ENCODE data around the gene ERFE. TPM values are rescaled to one million over a fixed set of nuclear protein-coding genes. Genes with fewer than 3 reads are reported as not detected.
A peak's percentile ranks its signal among the peaks of the same experiment; 100 is the strongest.

The ERFE gene
- total RNA-seq, 4 donors from 2014 or later: 0.40 to 0.57 (median 0.53) TPM; not detected in 1

- H3K27me3 ChIP-seq: peaks cover 0 to 17% of the 10 kb centered on the region in 2 donors
- TF ChIP-seq, protein P1, sequence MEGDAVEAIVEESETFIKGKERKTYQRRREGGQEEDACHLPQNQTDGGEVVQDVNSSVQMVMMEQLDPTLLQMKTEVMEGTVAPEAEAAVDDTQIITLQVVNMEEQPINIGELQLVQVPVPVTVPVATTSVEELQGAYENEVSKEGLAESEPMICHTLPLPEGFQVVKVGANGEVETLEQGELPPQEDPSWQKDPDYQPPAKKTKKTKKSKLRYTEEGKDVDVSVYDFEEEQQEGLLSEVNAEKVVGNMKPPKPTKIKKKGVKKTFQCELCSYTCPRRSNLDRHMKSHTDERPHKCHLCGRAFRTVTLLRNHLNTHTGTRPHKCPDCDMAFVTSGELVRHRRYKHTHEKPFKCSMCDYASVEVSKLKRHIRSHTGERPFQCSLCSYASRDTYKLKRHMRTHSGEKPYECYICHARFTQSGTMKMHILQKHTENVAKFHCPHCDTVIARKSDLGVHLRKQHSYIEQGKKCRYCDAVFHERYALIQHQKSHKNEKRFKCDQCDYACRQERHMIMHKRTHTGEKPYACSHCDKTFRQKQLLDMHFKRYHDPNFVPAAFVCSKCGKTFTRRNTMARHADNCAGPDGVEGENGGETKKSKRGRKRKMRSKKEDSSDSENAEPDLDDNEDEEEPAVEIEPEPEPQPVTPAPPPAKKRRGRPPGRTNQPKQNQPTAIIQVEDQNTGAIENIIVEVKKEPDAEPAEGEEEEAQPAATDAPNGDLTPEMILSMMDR (IDR thresholded peaks at IDR 0.05): no peak
- no peak for TF ChIP-seq POLR2A (IDR thresholded peaks at IDR 0.05)
- no peaks in the 10 kb centered on the region for H3K9me3 ChIP-seq
- H3K36me3 ChIP-seq: peaks cover 0 to under 1% (median 0%) of the 10 kb centered on the region in 3 donors
- peak overlapping the region in 2 of 4 donors; percentile 25 to 29 for H3K4me3 ChIP-seq
- H3K4me1 ChIP-seq: peaks cover 0 to 27% (median 12%) of the 10 kb centered on the region in 4 donors
- DNase-seq: peak in 1 of 3 donors; percentile 47
- no peak overlapping the region for H3K27ac ChIP-seq
These were observed 4.9 kb downstream of the ERFE start for GRCh38 chr2:238163481-238164198.

GRCh38 chr2:238164906-238165287 lies 6.1 kb downstream of the ERFE start:
- TF ChIP-seq POLR2A (IDR thresholded peaks at IDR 0.05): no peak
- TF ChIP-seq, protein P1 (IDR thresholded peaks at IDR 0.05): no peak
- Histone ChIP-seq H3K4me1 (peaks cover 0 to 23% (median 8%) of the 10 kb centered on the region in 4 donors), H3K36me3 (peaks cover 0 to 13% (median 0%) of the 10 kb centered on the region in 3 donors), H3K27me3 (peaks cover 0 to 16% of the 10 kb centered on the region in 2 donors), H3K9me3 (no peaks in the 10 kb centered on the region), H3K4me3 (no peak overlapping the region), H3K27ac (no peak overlapping the region)
- DNase-seq: no peak

GRCh38 chr2:238165288-238165921 lies 6.6 kb downstream of the ERFE start:
- Histone ChIP-seq H3K27ac (no peak overlapping the region), H3K4me1 (peaks cover 0 to 20% (median 6%) of the 10 kb centered on the region in 4 donors), H3K27me3 (peaks cover 0 to 16% of the 10 kb centered on the region in 2 donors), H3K4me3 (no peak overlapping the region), H3K9me3 (no peaks in the 10 kb centered on the region), H3K36me3 (peaks cover 0 to 18% (median 0%) of the 10 kb centered on the region in 3 donors)
- TF ChIP-seq, protein P1 (IDR thresholded peaks at IDR 0.05): no peak
- no peak for TF ChIP-seq POLR2A (IDR thresholded peaks at IDR 0.05)
- peak in 1 of 3 donors; percentile 38 for DNase-seq

DNA sequence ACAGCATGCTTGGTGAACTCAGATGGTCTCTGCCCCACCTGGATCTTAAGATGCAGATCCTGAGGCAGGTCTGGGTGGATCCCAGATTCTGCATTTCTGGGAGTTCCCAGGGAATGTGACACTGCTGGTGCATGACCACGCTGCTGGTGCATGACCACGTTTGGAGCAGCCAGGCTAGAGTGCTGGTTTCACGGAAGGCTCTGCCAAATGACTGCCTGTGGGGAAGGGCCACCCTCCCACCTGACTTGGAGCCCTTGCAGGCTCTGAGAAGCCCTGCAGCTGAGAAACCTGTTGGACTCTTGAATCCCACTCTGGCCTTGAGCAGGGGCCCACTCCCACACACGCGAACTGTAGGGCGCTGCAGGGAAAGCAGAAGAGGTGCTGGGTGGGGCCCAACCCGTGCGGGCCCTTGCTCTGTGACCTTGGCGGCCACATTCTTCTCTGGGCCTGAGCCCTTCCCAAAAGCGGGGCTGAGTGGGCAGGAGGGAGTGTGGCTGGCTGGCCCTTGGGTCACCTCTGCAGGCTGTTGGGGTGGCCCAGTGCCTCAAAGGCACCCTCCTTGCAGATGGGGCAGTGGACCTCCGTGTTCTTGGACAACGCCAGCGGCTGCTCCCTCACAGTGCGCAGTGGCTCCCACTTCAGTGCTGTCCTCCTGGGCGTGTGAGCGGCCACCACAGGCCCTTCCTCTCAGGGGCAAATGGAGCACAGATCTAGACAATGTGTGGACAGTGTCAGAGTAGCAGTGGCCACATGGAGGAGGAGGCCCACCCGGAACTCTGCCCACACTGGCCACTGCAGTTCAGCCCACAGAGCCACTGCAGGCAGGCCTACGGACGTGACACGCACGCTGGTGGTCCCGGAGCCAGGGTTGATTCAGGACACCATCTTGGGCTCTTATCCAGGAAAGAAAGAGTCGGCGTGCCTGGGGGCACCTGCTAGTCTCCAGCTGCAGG lies 7.9 kb downstream of the ERFE start:
- TF ChIP-seq, protein P1 (IDR thresholded peaks at IDR 0.05): no peak
- no peak for TF ChIP-seq POLR2A (IDR thresholded peaks at IDR 0.05)
- Histone ChIP-seq H3K27me3 (peaks cover 0 to 16% of the 10 kb centered on the region in 2 donors), H3K27ac (no peak overlapping the region), H3K9me3 (no peaks in the 10 kb centered on the region), H3K4me1 (peaks cover 0 to 19% (median 4%) of the 10 kb centered on the region in 4 donors), H3K36me3 (peaks cover 0 to 25% (median 0%) of the 10 kb centered on the region in 3 donors), H3K4me3 (no peak overlapping the region)
- peak in 2 of 3 donors; percentile 42 to 46 for DNase-seq

GRCh38 chr2:238167344-238167715 lies 8.6 kb downstream of the ERFE start:
- peaks cover 0 to 19% (median 4%) of the 10 kb centered on the region in 4 donors for H3K4me1 ChIP-seq
- no peak overlapping the region for H3K27ac ChIP-seq
- H3K36me3 ChIP-seq: peaks cover 0 to 32% (median 0%) of the 10 kb centered on the region in 3 donors
- no peak overlapping the region for H3K4me3 ChIP-seq
- peaks cover 0 to 16% of the 10 kb centered on the region in 2 donors for H3K27me3 ChIP-seq
- peak in 2 of 3 donors; percentile 39 to 44 for DNase-seq
- TF ChIP-seq POLR2A (IDR thresholded peaks at IDR 0.05): no peak
- TF ChIP-seq, protein P1 (IDR thresholded peaks at IDR 0.05): no peak
- H3K9me3 ChIP-seq: no peaks in the 10 kb centered on the region
